GM19025 (cell line): Measurements from ENCODE around the gene VPS52.

Experiments used
- ATAC-seq: cut with Tn5 transposase; IDR thresholded peaks from one replicate; pipeline ENCODE4 v1.9.1; 2021; ENCODE audit warnings: mild to moderate bottlenecking, low read depth, moderate library complexity; ENCODE audit not compliant: unreplicated experiment

VPS52 gene

GRCh38 chr6:33271468-33272274 lies at the start of gene VPS52, which contains the start of gene RPS18:
Gene VPS52 (minus strand): TSS chr6:33271876. CDS start chr6:33271675, 201 bp downstream.
Gene RPS18 (plus strand): TSS chr6:33272075. CDS start chr6:33272120, 45 bp downstream.
- ATAC-seq, result peak; percentile 63

DNA sequence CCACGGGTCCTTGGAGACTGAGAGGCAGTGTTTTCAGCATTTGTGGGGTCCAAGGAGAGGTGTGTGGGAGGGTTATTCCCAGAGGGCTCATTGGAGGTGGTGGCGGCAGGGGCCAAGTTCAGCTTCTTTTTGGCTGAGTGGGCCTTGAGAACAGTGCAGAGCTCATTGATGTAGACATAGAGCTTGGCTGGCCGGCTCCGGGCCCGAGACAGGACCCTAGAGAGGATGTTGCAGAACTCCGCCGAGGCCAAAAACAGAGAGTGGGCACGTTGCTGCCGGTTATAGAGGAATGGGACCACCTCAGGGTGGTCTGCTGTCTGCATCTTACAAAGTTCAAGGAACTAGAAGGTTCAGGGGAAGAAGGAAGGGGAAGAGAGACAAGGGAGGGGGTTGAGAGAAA lies 49.6 kb upstream of the VPS52 start:
- no peak for ATAC-seq

GRCh38 chr6:33320315-33321181 lies 48.9 kb upstream of the VPS52 start:
- no peak for ATAC-seq

DNA sequence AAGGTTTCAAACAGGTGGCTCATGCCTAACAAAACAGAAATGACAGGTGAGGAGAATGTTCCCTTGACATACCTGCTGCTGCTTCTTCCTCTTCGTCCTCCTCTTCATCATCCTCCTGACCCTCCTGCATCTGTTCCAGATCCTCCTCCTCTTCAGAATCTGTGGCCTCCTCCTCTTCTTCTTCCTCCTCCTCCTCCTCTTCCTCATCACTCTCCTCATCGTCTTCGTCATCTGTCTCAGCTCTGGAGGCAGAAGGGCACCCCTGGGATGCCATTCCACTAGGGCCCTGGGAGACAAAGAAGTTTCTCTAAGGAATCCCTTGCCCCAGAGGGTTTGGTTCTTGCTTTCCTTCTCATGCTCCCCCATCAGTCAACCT lies 48.3 kb upstream of the VPS52 start:
- ATAC-seq, result no peak

- no peak for ATAC-seq
Observed at GRCh38 chr6:33318426-33319073, 46.9 kb upstream of the VPS52 start.

GRCh38 chr6:33317669-33318425 lies 46.2 kb upstream of the VPS52 start, which contains the start of gene ZBTB22:
Gene ZBTB22 (minus strand): TSS chr6:33317744. CDS start chr6:33316916, 828 bp downstream.
- peak; percentile 51 for ATAC-seq

- ATAC-seq, result no peak
Observed at GRCh38 chr6:33317419-33317668, 45.7 kb upstream of the VPS52 start.

DNA sequence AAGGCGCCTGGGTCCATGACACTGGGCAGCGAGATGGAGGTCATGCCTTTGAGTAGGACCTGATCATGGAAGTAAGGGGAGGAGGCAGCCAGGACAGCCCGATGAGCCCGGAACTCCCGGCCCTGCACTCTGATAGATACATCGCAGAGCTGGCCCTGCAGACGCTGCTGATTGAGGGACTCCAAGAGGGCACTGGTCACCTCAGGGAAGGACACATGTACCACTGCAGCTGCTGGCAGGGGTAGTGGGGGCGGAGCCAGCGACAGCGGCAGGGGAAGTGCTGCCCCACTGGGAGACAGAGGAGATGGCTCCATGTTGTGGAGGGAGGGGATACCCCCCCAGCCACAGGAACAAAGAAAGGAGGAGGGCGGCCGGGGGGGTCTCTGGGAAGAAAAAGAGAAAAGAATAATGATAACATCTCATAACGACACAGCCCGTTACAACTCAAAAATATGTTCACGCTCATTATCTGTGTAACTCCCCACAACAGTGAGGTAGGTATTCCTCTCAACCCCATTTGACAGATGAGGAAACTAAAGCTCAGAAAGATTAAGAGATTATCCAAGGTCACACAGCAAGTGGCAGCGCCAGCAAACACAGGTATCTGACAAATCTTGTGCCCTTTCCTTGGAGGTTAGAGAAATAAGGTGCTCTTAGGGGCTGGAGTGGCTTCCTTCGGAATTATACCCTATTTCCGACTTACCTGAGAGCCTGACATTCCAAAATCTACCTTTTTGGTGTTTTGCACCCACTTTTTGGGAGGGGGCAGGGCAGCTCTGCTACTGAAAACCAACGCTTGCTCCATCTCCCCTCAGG lies 45.1 kb upstream of the VPS52 start:
- no peak for ATAC-seq

GRCh38 chr6:33315793-33316602 lies 44.3 kb upstream of the VPS52 start:
- ATAC-seq, result no peak

GRCh38 chr6:33314943-33315792 lies 43.5 kb upstream of the VPS52 start:
- ATAC-seq, result no peak

GRCh38 chr6:33314515-33314942 lies 42.9 kb upstream of the VPS52 start:
- ATAC-seq, result no peak

DNA sequence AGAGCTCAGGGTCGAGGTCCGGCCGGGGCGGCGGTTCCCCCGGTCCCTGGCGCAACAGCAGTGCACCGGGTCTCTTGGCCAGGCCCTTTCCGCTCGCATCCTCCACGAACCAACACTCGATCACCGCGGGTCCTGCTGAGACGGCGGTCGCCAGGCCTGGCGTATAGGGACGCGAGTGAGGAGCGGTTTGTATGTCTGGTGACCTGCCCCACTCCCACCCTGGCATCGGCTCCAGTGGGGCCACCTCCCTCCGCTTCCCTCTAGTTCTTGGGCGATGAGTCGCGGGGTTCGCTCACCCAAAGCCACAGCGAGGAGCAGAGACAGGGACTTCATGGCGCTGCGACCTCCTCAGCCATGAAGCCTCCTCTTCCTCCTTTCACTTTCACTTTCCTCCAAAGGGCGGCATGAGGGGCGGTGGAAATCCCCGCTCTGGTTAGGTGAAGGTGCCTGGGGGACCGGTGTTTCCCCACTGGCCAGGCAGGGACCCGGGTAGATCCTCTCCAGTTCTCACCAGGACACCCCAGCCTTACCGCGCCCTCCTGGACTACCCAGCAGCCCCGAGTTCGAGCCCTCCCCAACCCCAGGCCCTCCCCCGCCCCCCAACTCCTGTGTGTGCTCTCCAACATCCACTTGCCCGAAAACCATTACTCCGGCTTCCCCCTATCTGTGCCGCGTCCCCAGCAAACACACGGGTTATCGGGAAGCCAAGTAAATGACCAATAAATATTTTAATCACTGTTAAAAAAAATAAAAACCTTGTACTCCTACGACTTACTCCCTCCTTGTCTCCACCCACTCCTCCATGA lies 42.2 kb upstream of the VPS52 start, which contains the start of gene TAPBP:
Gene TAPBP (minus strand): TSS at position 370 of the 806 bp plus-strand sequence. CDS start 37 bp downstream, at position 333.
- no peak for ATAC-seq

- no peak for ATAC-seq
Observed at GRCh38 chr6:33313105-33313708, 41.5 kb upstream of the VPS52 start.

DNA sequence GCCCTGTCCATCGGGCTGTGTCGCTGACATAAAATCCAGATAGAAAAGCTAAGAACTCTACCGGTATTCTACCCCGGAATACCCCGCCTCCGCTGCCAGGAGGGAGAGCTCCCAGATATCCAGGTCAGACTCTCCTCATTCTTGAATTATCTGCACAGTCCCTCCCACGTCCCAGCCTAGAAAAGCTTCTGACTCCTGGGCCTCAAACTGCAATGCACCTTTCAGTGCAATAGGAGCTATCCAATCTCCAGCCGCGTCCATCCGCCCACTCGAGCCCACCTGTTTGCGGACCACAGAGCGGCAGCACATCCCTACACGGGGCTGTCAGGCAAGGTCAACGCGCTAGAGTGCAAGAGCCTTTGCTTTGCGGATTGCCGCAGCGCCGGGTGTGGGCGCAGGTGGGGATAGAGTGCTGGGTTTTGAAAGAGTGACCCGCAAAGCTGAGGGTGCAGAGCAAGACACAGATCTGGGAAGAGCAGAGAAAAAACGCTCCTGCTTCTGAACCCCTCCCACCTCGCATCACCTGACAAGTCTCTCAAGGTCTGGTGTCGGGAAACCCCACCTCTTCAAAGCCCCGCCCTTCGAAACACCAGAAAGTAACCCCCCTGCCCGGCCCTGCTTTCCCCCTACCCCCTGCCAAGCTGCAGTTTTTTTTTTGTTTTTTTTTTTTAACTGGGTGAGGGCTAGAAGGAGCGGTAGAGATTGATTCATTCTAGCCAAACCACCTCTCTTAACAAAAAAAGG lies 40.9 kb upstream of the VPS52 start:
- no peak for ATAC-seq

GRCh38 chr6:33306356-33306755 lies 34.7 kb upstream of the VPS52 start:
- no peak for ATAC-seq

DNA sequence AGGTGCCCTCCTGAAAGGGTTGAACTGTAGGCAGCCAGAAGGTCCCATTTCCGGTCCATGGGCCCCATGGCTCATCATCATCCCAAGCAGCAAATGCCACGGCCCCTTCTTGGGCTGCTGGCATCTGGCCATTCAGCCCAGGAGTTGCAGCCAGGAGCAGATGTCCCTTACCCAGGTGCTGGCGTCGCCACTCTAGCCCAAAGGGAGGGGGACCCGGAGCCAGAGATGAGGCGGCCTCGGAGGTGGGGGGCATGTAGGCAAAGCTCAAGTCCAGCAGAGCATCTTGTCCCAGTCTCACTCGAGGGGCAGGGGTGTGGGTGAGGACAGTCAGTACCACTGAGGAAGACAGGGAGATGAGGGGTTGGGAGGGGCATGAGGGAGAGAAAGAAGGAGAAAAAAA lies 33.4 kb upstream of the VPS52 start:
- ATAC-seq, result no peak
